Tibial nerve (tissue), 4 donors: Measurements from ENCODE around the gene PRSS16.

Source experiments
- EP300 ChIP-seq, 2 donors: sonication (generic); formaldehyde crosslinking; IDR thresholded peaks; one replicate each; pipeline ENCODE4 v1.6.1; 2017; ENCODE audit warnings: antibody characterized with exemption in 2 of 2, mild to moderate bottlenecking in 1 of 2
- POLR2A ChIP-seq, 2 donors: fragments of 450-650 bp; IDR thresholded peaks; one replicate each; pipeline ENCODE4 v1.6.1; 2017; ENCODE audit warnings: antibody characterized with exemption in 2 of 2, mild to moderate bottlenecking in 2 of 2, moderate library complexity in 2 of 2
- TF ChIP-seq, protein P1 (sequence below), 5 experiments: fragments of 200-600 bp in 3 of 5; fragments of 450-650 bp in 2 of 5; sonication (generic) in 3 of 5; IDR thresholded peaks; one replicate each; pipeline ENCODE4 v1.5.1; 2016 to 2019; ENCODE audit warnings: antibody characterized with exemption in 5 of 5, mild to moderate bottlenecking in 3 of 5, moderate library complexity in 2 of 5

DNA sequence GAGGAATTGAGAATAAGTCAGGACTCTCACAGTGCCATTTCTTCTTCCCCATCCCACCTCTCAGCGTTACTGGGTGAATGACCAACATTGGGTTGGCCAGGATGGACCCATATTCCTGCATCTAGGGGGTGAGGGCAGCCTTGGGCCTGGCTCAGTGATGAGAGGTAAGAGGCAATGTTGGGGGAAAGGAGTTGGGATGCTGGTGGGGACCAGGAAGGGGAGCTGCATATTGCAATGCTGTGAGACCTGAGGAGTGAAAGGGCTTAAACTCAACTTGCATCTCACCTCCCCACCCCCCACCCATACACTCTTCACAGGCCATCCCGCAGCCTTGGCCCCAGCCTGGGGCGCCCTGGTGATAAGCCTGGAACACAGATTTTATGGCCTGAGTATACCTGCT lies 1.3 kb downstream of the PRSS16 start:
- TF ChIP-seq, protein P1, sequence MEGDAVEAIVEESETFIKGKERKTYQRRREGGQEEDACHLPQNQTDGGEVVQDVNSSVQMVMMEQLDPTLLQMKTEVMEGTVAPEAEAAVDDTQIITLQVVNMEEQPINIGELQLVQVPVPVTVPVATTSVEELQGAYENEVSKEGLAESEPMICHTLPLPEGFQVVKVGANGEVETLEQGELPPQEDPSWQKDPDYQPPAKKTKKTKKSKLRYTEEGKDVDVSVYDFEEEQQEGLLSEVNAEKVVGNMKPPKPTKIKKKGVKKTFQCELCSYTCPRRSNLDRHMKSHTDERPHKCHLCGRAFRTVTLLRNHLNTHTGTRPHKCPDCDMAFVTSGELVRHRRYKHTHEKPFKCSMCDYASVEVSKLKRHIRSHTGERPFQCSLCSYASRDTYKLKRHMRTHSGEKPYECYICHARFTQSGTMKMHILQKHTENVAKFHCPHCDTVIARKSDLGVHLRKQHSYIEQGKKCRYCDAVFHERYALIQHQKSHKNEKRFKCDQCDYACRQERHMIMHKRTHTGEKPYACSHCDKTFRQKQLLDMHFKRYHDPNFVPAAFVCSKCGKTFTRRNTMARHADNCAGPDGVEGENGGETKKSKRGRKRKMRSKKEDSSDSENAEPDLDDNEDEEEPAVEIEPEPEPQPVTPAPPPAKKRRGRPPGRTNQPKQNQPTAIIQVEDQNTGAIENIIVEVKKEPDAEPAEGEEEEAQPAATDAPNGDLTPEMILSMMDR (IDR thresholded peaks at IDR 0.05) = no peak
- no peak for TF ChIP-seq POLR2A (IDR thresholded peaks at IDR 0.05)
- no peak for TF ChIP-seq EP300 (IDR thresholded peaks at IDR 0.05)
